Fibroblast of lung (primary cell): ENCODE results near the gene ASTN2.

Source experiments
- EZH2 ChIP-seq: IDR thresholded peaks from 2 replicates; pipeline ENCODE4 v1.5.1; 2012; ENCODE audit warnings: low read length, control low read depth, mild to moderate bottlenecking; ENCODE audit errors: missing control alignments
- TF ChIP-seq, protein P1 (sequence below), 2 donors: IDR thresholded peaks in 1 of 2; conservative IDR thresholded peaks in 1 of 2; 1 replicate in 1 of 2; 2 replicates in 1 of 2; pipeline ENCODE4 v1.5.1; 2011 to 2012; ENCODE audit warnings: low read length in 2 of 2, control low read depth in 1 of 2, inconsistent platforms in 1 of 2, low read depth in 1 of 2, mild to moderate bottlenecking in 1 of 2

DNA sequence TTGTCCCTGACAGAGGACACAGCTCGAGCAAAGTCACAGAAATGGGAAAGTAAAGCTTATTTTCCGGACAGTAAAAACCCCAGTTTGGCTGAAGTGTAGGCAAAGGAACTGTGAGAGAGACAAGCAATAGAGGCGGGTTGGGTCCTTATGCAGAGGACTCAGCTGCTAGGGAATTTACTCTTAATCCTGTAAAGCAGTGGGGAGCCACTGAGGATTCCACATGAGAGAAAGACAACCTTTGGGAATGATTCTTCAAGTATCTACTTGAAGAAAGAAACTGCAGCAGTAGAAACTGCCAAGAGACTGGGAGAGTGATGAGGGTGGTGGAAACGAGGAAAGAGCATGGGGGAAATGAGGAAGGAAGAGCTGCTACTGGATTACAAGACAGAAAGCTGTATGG is 20.2 kb downstream of the ASTN2 start:
- TF ChIP-seq, protein P1, sequence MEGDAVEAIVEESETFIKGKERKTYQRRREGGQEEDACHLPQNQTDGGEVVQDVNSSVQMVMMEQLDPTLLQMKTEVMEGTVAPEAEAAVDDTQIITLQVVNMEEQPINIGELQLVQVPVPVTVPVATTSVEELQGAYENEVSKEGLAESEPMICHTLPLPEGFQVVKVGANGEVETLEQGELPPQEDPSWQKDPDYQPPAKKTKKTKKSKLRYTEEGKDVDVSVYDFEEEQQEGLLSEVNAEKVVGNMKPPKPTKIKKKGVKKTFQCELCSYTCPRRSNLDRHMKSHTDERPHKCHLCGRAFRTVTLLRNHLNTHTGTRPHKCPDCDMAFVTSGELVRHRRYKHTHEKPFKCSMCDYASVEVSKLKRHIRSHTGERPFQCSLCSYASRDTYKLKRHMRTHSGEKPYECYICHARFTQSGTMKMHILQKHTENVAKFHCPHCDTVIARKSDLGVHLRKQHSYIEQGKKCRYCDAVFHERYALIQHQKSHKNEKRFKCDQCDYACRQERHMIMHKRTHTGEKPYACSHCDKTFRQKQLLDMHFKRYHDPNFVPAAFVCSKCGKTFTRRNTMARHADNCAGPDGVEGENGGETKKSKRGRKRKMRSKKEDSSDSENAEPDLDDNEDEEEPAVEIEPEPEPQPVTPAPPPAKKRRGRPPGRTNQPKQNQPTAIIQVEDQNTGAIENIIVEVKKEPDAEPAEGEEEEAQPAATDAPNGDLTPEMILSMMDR (conservative IDR thresholded peaks at IDR 0.05 in 1 of 2, IDR thresholded peaks at IDR 0.05 in 1 of 2; ENCODE audit: low read depth in 1 of 2, low read length in 2 of 2): no peak
- no peak for TF ChIP-seq EZH2
